ENCODE data around the gene SOX11.

The SOX11 gene

GRCh38 chr2:5690286-5690685 lies 1.9 kb upstream of the SOX11 start:
- H3K4me3 ChIP-seq (ENCODE audit: low read length), result no peak overlapping the region
- DNase-seq (ENCODE audit: low read depth, low spot score), result no peak

- DNase-seq (ENCODE audit: low read depth, low spot score), result no peak
- no peak overlapping the region for H3K4me3 ChIP-seq (ENCODE audit: low read length)
Observed at GRCh38 chr2:5690718-5691220, 1.4 kb upstream of the SOX11 start.

- H3K4me3 ChIP-seq (ENCODE audit: low read length), result no peak overlapping the region
Observed at GRCh38 chr2:5691221-5691984, 781 bp upstream of the SOX11 start.

GRCh38 chr2:5692561-5693286 lies 540 bp downstream of the SOX11 start:
- H3K4me3 ChIP-seq (ENCODE audit: low read length), result no peak overlapping the region
- no peak for DNase-seq (ENCODE audit: low read depth, low spot score)

More at GRCh38 chr2:5691221-5691984, 781 bp upstream of the SOX11 start:
- DNase-seq (ENCODE audit: low read depth, low spot score), result no peak

GRCh38 chr2:5693287-5694201 lies 1.4 kb downstream of the SOX11 start:
- peak overlapping the region; percentile 64; the same call in 1 of the 2 replicates for H3K4me3 ChIP-seq (ENCODE audit: low read length)
- DNase-seq (ENCODE audit: low read depth, low spot score), result no peak

GRCh38 chr2:5694306-5694705 lies 2.1 kb downstream of the SOX11 start:
- peak; percentile 91 for DNase-seq (ENCODE audit: low read depth, low spot score)
- peak overlapping the region; percentile 64 for H3K4me3 ChIP-seq (ENCODE audit: low read length)

- peak overlapping the region; percentile 64 for H3K4me3 ChIP-seq (ENCODE audit: low read length)
- peak; percentile 87 for DNase-seq (ENCODE audit: low read depth, low spot score)
Observed at GRCh38 chr2:5695654-5696403, 3.6 kb downstream of the SOX11 start.

- no peak for DNase-seq (ENCODE audit: low read depth, low spot score)
- H3K4me3 ChIP-seq (ENCODE audit: low read length), result peak overlapping the region; percentile 64
Observed at GRCh38 chr2:5696404-5696944, 4.3 kb downstream of the SOX11 start.

- DNase-seq (ENCODE audit: low read depth, low spot score), result peak; percentile 83
- H3K4me3 ChIP-seq (ENCODE audit: low read length), result peak overlapping the region; percentile 64
Observed at GRCh38 chr2:5696945-5697521, 4.8 kb downstream of the SOX11 start.

- DNase-seq (ENCODE audit: low read depth, low spot score), result peak; percentile 67
- peak overlapping the region; percentile 64 for H3K4me3 ChIP-seq (ENCODE audit: low read length)
Observed at GRCh38 chr2:5697562-5697961, 5.4 kb downstream of the SOX11 start.

- H3K4me3 ChIP-seq (ENCODE audit: low read length), result peak overlapping the region; percentile 64
- DNase-seq (ENCODE audit: low read depth, low spot score), result peak; percentile 46
Observed at GRCh38 chr2:5698134-5698533, 6.0 kb downstream of the SOX11 start.

- H3K4me3 ChIP-seq (ENCODE audit: low read length), result peak overlapping the region; percentile 20
- peak; percentile 73 for DNase-seq (ENCODE audit: low read depth, low spot score)
Observed at GRCh38 chr2:5699963-5700362, 7.8 kb downstream of the SOX11 start.

GRCh38 chr2:5700551-5700950 lies 8.4 kb downstream of the SOX11 start:
- H3K4me3 ChIP-seq (ENCODE audit: low read length), result peak overlapping the region; percentile 8; the same call in 1 of the 2 replicates
- DNase-seq (ENCODE audit: low read depth, low spot score), result peak; percentile 48

GRCh38 chr2:5701266-5701665 lies 9.1 kb downstream of the SOX11 start:
- no peak overlapping the region for H3K4me3 ChIP-seq (ENCODE audit: low read length)
- DNase-seq (ENCODE audit: low read depth, low spot score), result no peak

- no peak for DNase-seq (ENCODE audit: low read depth, low spot score)
- H3K4me3 ChIP-seq (ENCODE audit: low read length), result no peak overlapping the region
Observed at GRCh38 chr2:5703166-5703565, 11.0 kb downstream of the SOX11 start.

GRCh38 chr2:5705490-5705889 lies 13.3 kb downstream of the SOX11 start:
- H3K4me3 ChIP-seq (ENCODE audit: low read length), result no peak overlapping the region

GRCh38 chr2:5706717-5707455 lies 14.7 kb downstream of the SOX11 start:
- no peak overlapping the region for H3K4me3 ChIP-seq (ENCODE audit: low read length)
- no peak for DNase-seq (ENCODE audit: low read depth, low spot score)

More at GRCh38 chr2:5705490-5705889, 13.3 kb downstream of the SOX11 start:
- no peak for DNase-seq (ENCODE audit: low read depth, low spot score)
